OCI-LY1 (cell line): ENCODE measurements around the gene GPLD1.

Experiments used
- EZH2 ChIP-seq: fragments of 200-600 bp; sonication (generic), shearing (Covaris generic); IDR thresholded peaks from 2 replicates; pipeline ENCODE4 v1.8.0; 2017; ENCODE audit warnings: borderline replicate concordance, mixed run types, mild to moderate bottlenecking, antibody characterized with exemption, low read length, moderate library complexity, mixed read lengths
- TF ChIP-seq, protein P1 (sequence below): fragments of 200-600 bp; sonication (generic), shearing (Covaris generic); IDR thresholded peaks from 2 replicates; pipeline ENCODE4 v1.5.1; 2017; ENCODE audit warnings: mild to moderate bottlenecking, antibody characterized with exemption, low read length, moderate library complexity, mixed read lengths

DNA sequence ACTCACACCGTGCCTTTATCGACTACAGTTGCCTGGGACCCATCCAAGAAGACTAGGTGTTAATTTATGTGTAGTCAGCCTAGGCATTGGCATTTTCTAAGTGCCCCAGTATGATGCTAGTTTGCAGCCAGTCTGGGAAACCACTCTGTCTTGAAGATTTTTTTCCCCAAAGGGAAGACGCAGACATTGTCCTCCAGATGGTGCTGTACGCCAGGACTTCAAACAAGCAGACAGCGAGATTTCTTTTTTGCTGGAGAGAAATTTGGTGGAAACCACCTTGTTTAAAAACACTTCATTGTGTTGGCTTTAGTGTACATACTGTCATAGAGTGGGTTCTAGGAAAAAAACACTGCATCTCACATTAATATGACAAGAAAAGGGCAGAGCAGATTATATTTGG is 35.4 kb upstream of the GPLD1 start:
- no peak for TF ChIP-seq EZH2
- TF ChIP-seq, protein P1, sequence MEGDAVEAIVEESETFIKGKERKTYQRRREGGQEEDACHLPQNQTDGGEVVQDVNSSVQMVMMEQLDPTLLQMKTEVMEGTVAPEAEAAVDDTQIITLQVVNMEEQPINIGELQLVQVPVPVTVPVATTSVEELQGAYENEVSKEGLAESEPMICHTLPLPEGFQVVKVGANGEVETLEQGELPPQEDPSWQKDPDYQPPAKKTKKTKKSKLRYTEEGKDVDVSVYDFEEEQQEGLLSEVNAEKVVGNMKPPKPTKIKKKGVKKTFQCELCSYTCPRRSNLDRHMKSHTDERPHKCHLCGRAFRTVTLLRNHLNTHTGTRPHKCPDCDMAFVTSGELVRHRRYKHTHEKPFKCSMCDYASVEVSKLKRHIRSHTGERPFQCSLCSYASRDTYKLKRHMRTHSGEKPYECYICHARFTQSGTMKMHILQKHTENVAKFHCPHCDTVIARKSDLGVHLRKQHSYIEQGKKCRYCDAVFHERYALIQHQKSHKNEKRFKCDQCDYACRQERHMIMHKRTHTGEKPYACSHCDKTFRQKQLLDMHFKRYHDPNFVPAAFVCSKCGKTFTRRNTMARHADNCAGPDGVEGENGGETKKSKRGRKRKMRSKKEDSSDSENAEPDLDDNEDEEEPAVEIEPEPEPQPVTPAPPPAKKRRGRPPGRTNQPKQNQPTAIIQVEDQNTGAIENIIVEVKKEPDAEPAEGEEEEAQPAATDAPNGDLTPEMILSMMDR: peak; percentile 73
